Keratinocyte (primary cell): ENCODE measurements around the gene CFAP92.

Experiments
- EZH2 ChIP-seq: IDR thresholded peaks from one replicate; pipeline ENCODE4 v1.6.1; 2012; ENCODE audit warnings: inconsistent platforms, mild to moderate bottlenecking, low read length, moderate library complexity
- TF ChIP-seq, protein P1 (sequence below), 3 experiments: IDR thresholded peaks in 1 of 3; conservative IDR thresholded peaks in 1 of 3; optimal IDR thresholded peaks in 1 of 3; 2 replicates in 2 of 3; 3 replicates in 1 of 3; pipeline versions ENCODE3 to v1.5.1; 2011; ENCODE audit warnings: low read length in 3 of 3, mild to moderate bottlenecking in 3 of 3, moderate library complexity in 2 of 3, control low read depth in 1 of 3, inconsistent platforms in 1 of 3; ENCODE audit not compliant: insufficient read depth in 2 of 3; ENCODE audit errors: extremely low read depth in 1 of 3

DNA sequence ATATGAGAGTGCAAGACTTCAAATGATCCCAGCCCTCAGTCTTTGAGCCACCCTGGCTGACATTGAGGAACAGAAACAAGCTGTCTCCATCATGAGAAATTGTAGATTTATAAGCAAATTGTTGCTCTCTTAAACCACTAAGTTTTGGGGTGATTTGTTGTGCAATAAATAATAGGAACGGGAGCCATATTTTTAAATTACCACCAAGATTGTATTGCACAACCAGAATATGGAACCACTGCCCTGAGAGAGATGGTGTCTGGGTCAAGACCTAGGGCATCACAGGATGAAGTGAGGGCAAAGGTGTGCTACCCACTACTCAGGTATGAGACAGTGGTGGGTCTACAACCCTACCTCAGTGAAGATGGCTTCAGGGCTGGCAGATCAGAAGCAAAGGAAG, 2.3 kb upstream of the CFAP92 start:
- TF ChIP-seq EZH2, result no peak
- TF ChIP-seq, protein P1, sequence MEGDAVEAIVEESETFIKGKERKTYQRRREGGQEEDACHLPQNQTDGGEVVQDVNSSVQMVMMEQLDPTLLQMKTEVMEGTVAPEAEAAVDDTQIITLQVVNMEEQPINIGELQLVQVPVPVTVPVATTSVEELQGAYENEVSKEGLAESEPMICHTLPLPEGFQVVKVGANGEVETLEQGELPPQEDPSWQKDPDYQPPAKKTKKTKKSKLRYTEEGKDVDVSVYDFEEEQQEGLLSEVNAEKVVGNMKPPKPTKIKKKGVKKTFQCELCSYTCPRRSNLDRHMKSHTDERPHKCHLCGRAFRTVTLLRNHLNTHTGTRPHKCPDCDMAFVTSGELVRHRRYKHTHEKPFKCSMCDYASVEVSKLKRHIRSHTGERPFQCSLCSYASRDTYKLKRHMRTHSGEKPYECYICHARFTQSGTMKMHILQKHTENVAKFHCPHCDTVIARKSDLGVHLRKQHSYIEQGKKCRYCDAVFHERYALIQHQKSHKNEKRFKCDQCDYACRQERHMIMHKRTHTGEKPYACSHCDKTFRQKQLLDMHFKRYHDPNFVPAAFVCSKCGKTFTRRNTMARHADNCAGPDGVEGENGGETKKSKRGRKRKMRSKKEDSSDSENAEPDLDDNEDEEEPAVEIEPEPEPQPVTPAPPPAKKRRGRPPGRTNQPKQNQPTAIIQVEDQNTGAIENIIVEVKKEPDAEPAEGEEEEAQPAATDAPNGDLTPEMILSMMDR (optimal IDR thresholded peaks at IDR 0.05 in 1 of 3, IDR thresholded peaks at IDR 0.05 in 1 of 3, conservative IDR thresholded peaks at IDR 0.05 in 1 of 3; ENCODE audit: extremely low read depth in 1 of 3, insufficient read depth in 2 of 3, low read length in 3 of 3), result no peak
